Activated CD4-positive, alpha-beta T cell treated with anti-CD3 and anti-CD28 coated beads, Interleukin-2, amount 10 ng/mL, durations not matched to agents 24 days and 14 days (primary cell): Measurements from ENCODE around the gene TRMT10C. TPM values are rescaled to one million over a fixed set of nuclear protein-coding genes. Genes with fewer than 3 reads are reported as not detected.
"Not testable (repeated sequence)": the region's sequence is repeated elsewhere in the genome, so short reads cannot be mapped to it uniquely, and the experiment has no call there.

ENCODE experiments used
- DNase-seq: peaks from one replicate; pipeline ENCODE4 v3.0.0; 2022
- H3K27ac Mint-ChIP-seq: one replicate; pipeline ENCODE4 v1.8.0; 2022; ENCODE audit warnings: mild to moderate bottlenecking, mixed read lengths
- H3K27me3 Mint-ChIP-seq: one replicate; pipeline ENCODE4 v1.8.0; 2022; ENCODE audit warnings: mixed read lengths
- H3K36me3 Mint-ChIP-seq: one replicate; pipeline ENCODE4 v1.8.0; 2022; ENCODE audit warnings: low read depth, mild to moderate bottlenecking, mixed read lengths
- H3K4me1 Mint-ChIP-seq: one replicate; pipeline ENCODE4 v1.8.0; 2021; ENCODE audit warnings: mixed read lengths
- H3K4me3 Mint-ChIP-seq: one replicate; pipeline ENCODE4 v1.8.0; 2022; ENCODE audit warnings: mild to moderate bottlenecking, moderate library complexity, mixed read lengths
- H3K9me3 Mint-ChIP-seq: one replicate; pipeline ENCODE4 v1.8.0; 2021; ENCODE audit warnings: mixed read lengths
- intact Hi-C: fragments of 100-400 bp; cut with micrococcal nuclease; formaldehyde crosslinking; loops from one replicate; pipeline ENCODE4 v1.15.1; 2023
- total RNA-seq: library from RNA; stranded (reverse); gene quantifications from 2 replicates; pipeline ENCODE4 v1.2.3, GENCODE V29; 2022

The TRMT10C gene
- total RNA-seq, 1 donor from 2014 or later: 58.3 TPM

DNA sequence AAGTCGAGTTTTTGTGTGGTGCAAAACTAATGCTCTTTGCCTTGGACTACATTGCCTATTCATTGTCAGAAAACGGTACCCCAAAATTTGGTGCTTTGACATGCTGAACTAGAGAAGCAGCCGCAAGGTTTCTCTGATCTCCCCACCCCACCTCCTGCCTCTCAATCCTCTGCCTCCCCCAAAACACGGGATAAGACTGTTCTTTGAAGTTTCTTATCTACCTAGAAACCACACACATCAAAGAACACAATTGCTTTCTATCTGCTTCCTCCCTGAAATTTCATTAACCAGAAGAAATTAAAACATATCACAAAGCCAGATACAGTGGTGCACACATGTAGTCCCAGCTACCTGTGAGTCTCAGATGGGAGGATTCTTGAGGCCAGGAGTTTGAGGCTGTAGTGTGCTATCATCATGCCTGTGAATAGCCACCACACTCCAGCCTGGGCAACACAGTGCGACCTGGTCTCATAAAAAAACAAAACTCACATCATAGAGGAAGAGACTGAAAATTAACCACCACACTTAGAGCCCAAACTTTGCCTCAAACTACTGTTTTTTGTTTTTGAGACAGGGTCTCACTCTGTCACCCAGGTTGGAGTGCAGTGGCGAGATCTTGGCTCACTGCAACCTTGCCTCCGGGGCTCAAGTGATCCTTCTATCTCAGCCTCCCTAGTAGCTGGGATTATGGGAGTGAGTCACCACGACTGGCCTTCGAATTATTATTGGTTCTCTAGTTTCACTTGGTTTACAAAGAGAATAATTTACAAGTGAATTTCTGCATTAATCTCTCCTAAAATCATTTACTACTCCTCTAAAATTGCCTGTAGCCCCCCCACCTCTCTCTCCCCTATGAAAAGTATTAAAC is 9.6 kb downstream of the TRMT10C start:
- peak overlapping the region; percentile 51 for H3K27ac Mint-ChIP-seq
- no peak for DNase-seq
- no peaks in the 10 kb centered on the region for H3K9me3 Mint-ChIP-seq
- peak overlapping the region; percentile 18 for H3K4me3 Mint-ChIP-seq
- peaks cover 51% of the 10 kb centered on the region for H3K4me1 Mint-ChIP-seq
- H3K27me3 Mint-ChIP-seq: no peaks in the 10 kb centered on the region
- peaks cover 30% of the 10 kb centered on the region for H3K36me3 Mint-ChIP-seq
- intact Hi-C loops: loop anchor here (5.0 to 10.0 kb wide), 4 partner anchors 189 to 1169 kb away; partner anchors contain the start of genes LNP1, TFG and TOMM70

DNA sequence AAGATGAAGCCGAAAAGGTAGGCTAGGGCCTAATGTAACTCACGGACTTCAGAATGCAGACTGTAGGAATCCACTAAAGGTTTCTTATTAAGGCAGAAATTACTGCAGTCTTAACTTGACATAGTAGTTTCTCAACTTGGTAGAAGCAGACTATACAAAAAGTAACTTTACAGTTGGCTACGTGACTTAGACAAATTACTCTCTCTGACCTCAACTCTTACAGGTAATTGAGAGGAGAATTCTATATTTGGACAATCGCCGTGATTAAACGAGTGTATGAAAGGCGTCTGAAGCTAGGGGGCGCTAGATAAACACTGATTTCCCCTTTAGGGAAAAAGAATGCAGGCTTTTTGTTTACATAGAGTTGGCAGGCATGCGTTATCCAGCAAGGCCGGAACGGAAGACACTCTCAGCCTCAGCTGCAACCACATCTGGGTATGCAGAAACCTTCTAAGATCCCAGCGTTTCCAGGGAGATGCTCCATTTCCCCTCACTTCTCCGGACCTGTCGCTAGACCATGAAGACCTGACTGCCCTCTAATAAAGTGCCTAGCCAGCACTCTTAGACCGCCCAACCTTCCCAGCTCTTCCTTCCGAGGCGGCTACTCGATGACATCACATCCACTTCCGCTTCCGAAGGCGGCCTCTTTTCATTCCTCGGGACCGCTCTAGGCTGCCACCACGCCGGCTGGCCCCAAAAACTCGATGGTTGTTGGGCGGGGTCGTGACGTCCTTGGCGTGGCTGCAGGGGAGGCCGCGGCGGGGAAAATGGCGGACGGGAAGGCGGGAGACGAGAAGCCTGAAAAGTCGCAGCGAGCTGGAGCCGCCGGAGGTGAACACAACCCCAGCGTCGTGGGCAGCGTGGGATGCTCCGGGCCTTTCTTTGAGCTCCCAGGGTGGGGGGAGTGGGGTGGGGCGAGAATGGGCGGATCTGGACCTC is 12.1 kb downstream of the TRMT10C start, which contains the start of gene PCNP:
Gene PCNP (plus strand): TSS at position 732 of the 939 bp plus-strand sequence. CDS start 36 bp downstream, at position 768.
- peaks cover 46% of the 10 kb centered on the region for H3K4me1 Mint-ChIP-seq
- H3K27ac Mint-ChIP-seq: peak within 1 kb of the TSS; percentile 95
- intact Hi-C loops: loop anchor here (1.0 to 10.0 kb wide), 10 partner anchors 12 to 1171 kb away; partner anchors contain the start of genes CEP97, LNP1, RPL24 and TFG
- peak within 1 kb of the TSS; percentile 94 for H3K4me3 Mint-ChIP-seq
- H3K27me3 Mint-ChIP-seq: no peaks in the 10 kb centered on the region
- peaks cover 23% of the 10 kb centered on the region for H3K36me3 Mint-ChIP-seq
- H3K9me3 Mint-ChIP-seq: peaks cover 3% of the 10 kb centered on the region
- DNase-seq: peak; percentile 100

DNA sequence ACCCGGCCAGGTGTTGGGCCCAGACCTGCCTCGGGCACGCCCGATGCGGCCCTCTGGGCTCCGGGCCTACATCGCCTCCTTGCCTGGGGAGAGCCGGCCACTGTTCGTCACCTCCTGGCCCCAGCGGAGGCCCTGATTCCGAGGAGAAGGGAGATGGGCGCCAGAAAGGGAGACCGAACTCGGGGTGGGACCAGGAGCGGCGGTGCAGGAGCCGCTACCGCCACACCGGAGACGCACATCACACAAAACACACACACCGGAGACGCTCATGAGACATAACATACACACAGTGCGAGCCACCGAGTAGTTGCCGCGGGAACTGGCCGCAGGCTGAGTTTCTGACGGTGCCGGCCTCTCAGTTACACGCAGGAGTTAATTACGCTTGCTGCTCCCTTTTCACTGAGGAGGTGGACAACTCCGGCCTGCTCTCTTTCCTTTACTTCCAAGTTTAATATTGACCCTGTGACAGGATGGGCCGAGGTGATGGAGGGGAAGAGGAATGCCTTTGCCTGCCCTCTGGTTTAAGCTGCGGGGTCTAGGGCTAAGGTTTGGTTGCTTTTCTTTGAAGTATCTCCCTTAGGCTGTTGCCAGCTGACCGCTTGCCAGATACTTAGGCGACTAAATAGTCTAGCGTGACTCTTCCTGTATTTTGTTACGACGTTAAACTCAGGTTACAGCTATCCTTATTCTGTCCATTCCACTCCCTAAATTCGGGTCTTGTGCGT is 12.9 kb downstream of the TRMT10C start:
- H3K9me3 Mint-ChIP-seq: peaks cover 3% of the 10 kb centered on the region
- no peaks in the 10 kb centered on the region for H3K27me3 Mint-ChIP-seq
- H3K36me3 Mint-ChIP-seq: peaks cover 29% of the 10 kb centered on the region
- intact Hi-C loops: loop anchor here (1.0 to 10.0 kb wide), 8 partner anchors 56 to 1172 kb away; partner anchors contain the start of genes CEP97, LNP1, RPL24 and TFG
- H3K4me3 Mint-ChIP-seq: peak overlapping the region; percentile 94
- peak overlapping the region; percentile 95 for H3K27ac Mint-ChIP-seq
- DNase-seq: peak; percentile 88
- H3K4me1 Mint-ChIP-seq: peaks cover 47% of the 10 kb centered on the region

- no peak for DNase-seq
- Mint-ChIP-seq H3K27me3 (no peaks in the 10 kb centered on the region), H3K4me1 (peaks cover 34% of the 10 kb centered on the region), H3K27ac (no peak overlapping the region), H3K9me3 (peaks cover 3% of the 10 kb centered on the region), H3K4me3 (no peak overlapping the region), H3K36me3 (peaks cover 38% of the 10 kb centered on the region)
- intact Hi-C loops: loop anchor here (10.0 kb wide), 1 partner anchor 208 kb away; no protein-coding TSS in a partner anchor
These were observed 15.6 kb downstream of the TRMT10C start for GRCh38 chr3:101577286-101577685.

DNA sequence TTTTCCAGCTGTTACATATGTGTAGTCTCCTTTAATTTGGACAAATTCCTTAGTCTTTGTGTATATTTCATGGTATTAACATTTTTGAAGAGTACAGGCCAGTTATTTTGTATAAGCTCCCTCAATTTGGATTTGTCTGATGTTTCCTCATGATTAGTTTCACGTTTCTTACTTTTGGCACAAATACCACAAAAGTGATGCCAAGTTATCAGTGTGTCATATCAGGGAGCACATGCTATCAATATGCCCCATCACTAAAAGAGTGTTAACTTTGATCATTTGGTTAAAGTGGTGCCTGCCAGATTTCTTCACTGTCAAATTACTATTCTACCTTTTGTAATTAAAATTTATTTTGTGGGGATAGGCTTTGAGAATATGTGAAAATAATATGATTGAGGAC is 26.9 kb downstream of the TRMT10C start:
- intact Hi-C loops: no loop called here
- Mint-ChIP-seq H3K36me3 (peaks cover 70% of the 10 kb centered on the region), H3K4me3 (no peak overlapping the region), H3K27me3 (no peaks in the 10 kb centered on the region), H3K9me3 (no peaks in the 10 kb centered on the region), H3K27ac (no peak overlapping the region), H3K4me1 (peaks cover 15% of the 10 kb centered on the region)
- no peak for DNase-seq

DNA sequence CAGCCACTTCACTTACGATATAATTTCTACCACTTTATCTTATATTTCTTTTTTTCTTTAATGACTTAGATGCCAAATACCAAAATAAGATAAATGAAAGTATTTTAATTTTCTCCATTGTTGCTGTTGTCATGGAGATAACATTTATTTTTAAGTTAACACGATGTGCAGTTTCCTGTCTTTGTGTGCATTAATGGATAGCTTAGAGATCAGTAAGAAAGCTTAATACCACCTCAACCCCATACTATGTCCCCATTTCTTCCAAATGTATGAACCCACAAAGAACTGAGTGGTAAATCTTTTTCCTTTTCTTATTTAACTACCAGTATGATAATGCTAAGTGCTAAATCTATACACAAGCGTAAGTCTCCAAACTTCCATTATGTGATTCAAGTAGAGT is 29.4 kb downstream of the TRMT10C start:
- Mint-ChIP-seq H3K27me3 (no peaks in the 10 kb centered on the region), H3K4me1 (peaks cover 14% of the 10 kb centered on the region), H3K9me3 (no peaks in the 10 kb centered on the region), H3K36me3 (peaks cover 64% of the 10 kb centered on the region), H3K4me3 (no peak overlapping the region), H3K27ac (no peak overlapping the region)
- intact Hi-C loops: no loop called here
- DNase-seq: no peak

DNA sequence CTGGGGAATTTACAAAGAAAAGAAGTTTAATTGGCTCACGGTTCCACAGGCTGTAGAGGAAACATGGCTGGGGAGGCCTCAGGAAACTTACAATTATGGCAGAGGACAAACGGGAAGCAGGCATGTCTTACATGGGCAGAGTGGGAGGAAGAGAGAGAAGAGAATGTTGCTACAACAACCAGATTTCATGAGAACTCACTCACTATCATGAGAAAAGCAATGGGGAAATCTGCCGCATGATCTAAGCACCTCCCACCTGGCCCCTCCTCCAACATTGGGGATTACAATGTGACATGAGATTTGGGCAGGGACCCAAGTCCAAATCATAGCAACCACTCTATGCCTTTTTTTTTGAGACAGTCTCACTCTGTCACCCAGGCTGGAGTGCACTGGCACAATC is 41.1 kb downstream of the TRMT10C start:
- H3K4me1 Mint-ChIP-seq: peaks cover 3% of the 10 kb centered on the region
- H3K27ac Mint-ChIP-seq: no peak overlapping the region
- H3K36me3 Mint-ChIP-seq: peaks cover 16% of the 10 kb centered on the region
- peak; percentile 12 for DNase-seq
- no peak overlapping the region for H3K4me3 Mint-ChIP-seq
- H3K27me3 Mint-ChIP-seq: no peaks in the 10 kb centered on the region
- intact Hi-C loops: no loop called here
- H3K9me3 Mint-ChIP-seq: peaks cover 3% of the 10 kb centered on the region

GRCh38 chr3:101603184-101603583 is 41.5 kb downstream of the TRMT10C start:
- H3K9me3 Mint-ChIP-seq: peaks cover 3% of the 10 kb centered on the region
- no peak overlapping the region for H3K4me3 Mint-ChIP-seq
- H3K36me3 Mint-ChIP-seq: peaks cover 14% of the 10 kb centered on the region
- H3K27me3 Mint-ChIP-seq: no peaks in the 10 kb centered on the region
- peak; percentile 33 for DNase-seq
- H3K4me1 Mint-ChIP-seq: peaks cover 3% of the 10 kb centered on the region
- H3K27ac Mint-ChIP-seq: no peak overlapping the region
- intact Hi-C loops: no loop called here

GRCh38 chr3:101605398-101605797 is 43.7 kb downstream of the TRMT10C start:
- H3K4me1 Mint-ChIP-seq, H3K9me3 Mint-ChIP-seq, H3K4me3 Mint-ChIP-seq, H3K36me3 Mint-ChIP-seq, DNase-seq, intact Hi-C loops, H3K27ac Mint-ChIP-seq, H3K27me3 Mint-ChIP-seq: not testable (repeated sequence)

DNA sequence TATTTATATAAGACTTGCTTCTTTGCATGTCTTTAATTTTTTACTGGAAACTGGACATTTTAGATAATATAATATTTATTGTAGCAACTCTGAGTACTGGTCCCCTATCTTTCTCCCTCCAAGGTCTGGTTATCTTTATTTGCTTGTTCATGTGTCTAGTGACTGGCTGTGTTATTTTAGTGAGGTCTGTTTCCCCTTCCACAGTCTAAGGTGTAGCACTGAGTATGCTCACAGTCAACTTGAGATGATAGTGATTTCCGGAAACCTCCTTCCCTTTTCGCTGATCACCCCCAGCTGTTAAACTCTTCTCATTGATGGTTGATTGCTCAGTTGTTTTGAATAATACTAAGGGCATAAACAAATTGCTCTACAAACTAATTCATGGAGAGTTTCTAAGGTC is 49.4 kb downstream of the TRMT10C start:
- Mint-ChIP-seq H3K4me1 (no peaks in the 10 kb centered on the region), H3K4me3 (no peak overlapping the region), H3K9me3 (no peaks in the 10 kb centered on the region), H3K27ac (no peak overlapping the region), H3K27me3 (no peaks in the 10 kb centered on the region), H3K36me3 (no peaks in the 10 kb centered on the region)
- no peak for DNase-seq
- intact Hi-C loops: no loop called here

- intact Hi-C loops, H3K4me1 Mint-ChIP-seq, H3K27me3 Mint-ChIP-seq, H3K27ac Mint-ChIP-seq, H3K36me3 Mint-ChIP-seq, H3K9me3 Mint-ChIP-seq, DNase-seq, H3K4me3 Mint-ChIP-seq: not testable (repeated sequence)
These were observed 51.3 kb downstream of the TRMT10C start for GRCh38 chr3:101613014-101613413.

DNA sequence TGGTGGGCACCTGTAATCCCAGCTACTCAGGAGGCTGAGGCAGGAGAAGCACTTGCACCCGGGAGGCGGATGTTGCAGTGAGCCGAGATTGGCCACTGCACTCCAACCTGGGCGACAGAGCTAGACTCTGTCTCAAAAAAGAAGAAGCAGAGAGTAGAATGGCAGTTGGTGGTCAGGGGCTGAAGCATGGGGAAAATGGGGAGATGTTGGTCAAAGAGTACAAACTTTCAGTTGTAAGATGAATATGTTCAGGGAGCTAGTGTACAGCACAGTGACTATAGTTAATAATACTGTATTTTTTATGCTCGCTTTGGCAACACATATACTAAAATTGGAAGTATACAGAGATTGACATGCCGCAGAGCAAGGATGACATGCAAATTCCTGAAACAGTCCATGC is 53.9 kb downstream of the TRMT10C start:
- H3K4me3 Mint-ChIP-seq: no peak overlapping the region
- DNase-seq: no peak
- no peaks in the 10 kb centered on the region for H3K27me3 Mint-ChIP-seq
- peaks cover 3% of the 10 kb centered on the region for H3K9me3 Mint-ChIP-seq
- intact Hi-C loops: no loop called here
- no peaks in the 10 kb centered on the region for H3K36me3 Mint-ChIP-seq
- no peak overlapping the region for H3K27ac Mint-ChIP-seq
- H3K4me1 Mint-ChIP-seq: no peaks in the 10 kb centered on the region
